HG02870 (cell line): ENCODE results near the gene ZNF710.
"Not testable (repeated sequence)": the region's sequence is repeated elsewhere in the genome, so short reads cannot be mapped to it uniquely, and the experiment has no call there.

Source experiments
- ATAC-seq: cut with Tn5 transposase; IDR thresholded peaks from one replicate; pipeline ENCODE4 v1.9.1; 2021; ENCODE audit warnings: mild to moderate bottlenecking, moderate library complexity; ENCODE audit not compliant: unreplicated experiment

Gene ZNF710

GRCh38 chr15:90101130-90101968 lies 100.2 kb downstream of the ZNF710 start:
- ATAC-seq = no peak

GRCh38 chr15:90101969-90102890 lies 101.1 kb downstream of the ZNF710 start, which contains the start of gene IDH2:
TSS of gene IDH2 (minus strand) at chr15:90102468. CDS start at chr15:90102390, 78 bp downstream.
- ATAC-seq = peak; percentile 49

GRCh38 chr15:90103701-90104329 lies 102.7 kb downstream of the ZNF710 start:
- no peak for ATAC-seq

- ATAC-seq = no peak
These were observed 103.4 kb downstream of the ZNF710 start for GRCh38 chr15:90104551-90104950.

GRCh38 chr15:90105521-90105920 lies 104.4 kb downstream of the ZNF710 start:
- no peak for ATAC-seq

GRCh38 chr15:90106522-90107117 lies 105.5 kb downstream of the ZNF710 start:
- no peak for ATAC-seq

GRCh38 chr15:90108038-90108437 lies 106.9 kb downstream of the ZNF710 start:
- not testable (repeated sequence) for ATAC-seq

GRCh38 chr15:90109163-90109751 lies 108.1 kb downstream of the ZNF710 start:
- ATAC-seq = not testable (repeated sequence)

- ATAC-seq = no peak
These were observed 112.0 kb downstream of the ZNF710 start for GRCh38 chr15:90113166-90113565.

GRCh38 chr15:90114451-90114901 lies 113.4 kb downstream of the ZNF710 start:
- ATAC-seq = no peak

- ATAC-seq = no peak
These were observed 114.7 kb downstream of the ZNF710 start for GRCh38 chr15:90115783-90116182.

GRCh38 chr15:90119367-90119766 lies 118.2 kb downstream of the ZNF710 start:
- no peak for ATAC-seq

GRCh38 chr15:90121086-90121485 lies 120.0 kb downstream of the ZNF710 start:
- ATAC-seq = no peak

GRCh38 chr15:90124507-90124906 lies 123.4 kb downstream of the ZNF710 start:
- no peak for ATAC-seq

- no peak for ATAC-seq
These were observed 124.9 kb downstream of the ZNF710 start for GRCh38 chr15:90126022-90126421.

- ATAC-seq = no peak
These were observed 125.7 kb downstream of the ZNF710 start for GRCh38 chr15:90126596-90127435.

- no peak for ATAC-seq
These were observed 129.2 kb downstream of the ZNF710 start for GRCh38 chr15:90130291-90130690.
